MM.1S (cell line): ENCODE measurements around the gene CILP2.

Source experiments
- CTCF ChIP-seq: fragments of 300-600 bp; sonication (generic); IDR thresholded peaks from 2 replicates; pipeline ENCODE4 v1.5.1; 2016; ENCODE audit warnings: antibody characterized with exemption, low read length, mixed read lengths
- EZH2 ChIP-seq: fragments of 300-600 bp; sonication (generic); optimal IDR thresholded peaks from 2 replicates; pipeline ENCODE3; 2017; ENCODE audit warnings: low read depth, mild to moderate bottlenecking, antibody characterized with exemption, low read length, mixed read lengths

GRCh38 chr19:19535311-19536191 lies 2.5 kb upstream of the CILP2 start:
- TF ChIP-seq CTCF = no peak
- no peak for TF ChIP-seq EZH2
